ENCODE results near the gene PLXNB1. TPM values are rescaled to one million over a fixed set of nuclear protein-coding genes. Genes with fewer than 3 reads are reported as not detected.
A peak's percentile ranks its signal among the peaks of the same experiment; 100 is the strongest.

The PLXNB1 gene
- total RNA-seq: 160 TPM

GRCh38 chr3:48429960-48430707, at the start of gene PLXNB1:
PLXNB1 (minus strand) TSS chr3:48430086; CDS start chr3:48424611, 5,475 bp downstream.
- H3K4me1 ChIP-seq: peaks cover 12 to 26% of the 10 kb centered on the region in 2 donors
- H3K4me3 ChIP-seq: peak within 1 kb of the TSS; percentile 79 to 94
- no peak for TF ChIP-seq CTCF (IDR thresholded peaks at IDR 0.05)
- intact Hi-C loops (cut with DNase I): loop anchor here (1.0 kb wide), 1 partner anchor 28 kb away; no protein-coding TSS in a partner anchor
- no peaks in the 10 kb centered on the region for H3K27me3 ChIP-seq
- peak in 1 of 2 donors; percentile 91 for DNase-seq (ENCODE audit: low spot score in 2 of 2)
- H3K27ac ChIP-seq: peak within 1 kb of the TSS; percentile 95 to 98
- peaks cover 0 to 11% of the 10 kb centered on the region in 2 donors for H3K36me3 ChIP-seq
- H3K9me3 ChIP-seq: no peaks in the 10 kb centered on the region

GRCh38 chr3:48478626-48479555, 49.0 kb upstream of the PLXNB1 start:
- TF ChIP-seq CTCF (IDR thresholded peaks at IDR 0.05): no peak
- Histone ChIP-seq H3K4me3 (no peak overlapping the region), H3K4me1 (no peaks in the 10 kb centered on the region), H3K36me3 (peaks cover 6 to 11% of the 10 kb centered on the region in 2 donors), H3K27me3 (no peaks in the 10 kb centered on the region), H3K9me3 (no peaks in the 10 kb centered on the region), H3K27ac (no peak overlapping the region)
- intact Hi-C loops (cut with DNase I): loop anchor here (10.0 kb wide), 1 partner anchor 156 kb away; the partner anchor contains the start of gene SLC26A6
- DNase-seq (ENCODE audit: low spot score in 2 of 2): no peak

GRCh38 chr3:48477959-48478520, 48.2 kb upstream of the PLXNB1 start:
- intact Hi-C loops (cut with DNase I): loop anchor here (10.0 kb wide), 1 partner anchor 157 kb away; the partner anchor contains the start of gene SLC26A6
- Histone ChIP-seq H3K27me3 (no peaks in the 10 kb centered on the region), H3K36me3 (peaks cover 6 to 11% of the 10 kb centered on the region in 2 donors), H3K9me3 (no peaks in the 10 kb centered on the region), H3K4me1 (peaks cover 0 to 6% of the 10 kb centered on the region in 2 donors), H3K4me3 (no peak overlapping the region), H3K27ac (no peak overlapping the region)
- no peak for TF ChIP-seq CTCF (IDR thresholded peaks at IDR 0.05)
- DNase-seq (ENCODE audit: low spot score in 2 of 2): no peak

GRCh38 chr3:48476426-48477053, 46.7 kb upstream of the PLXNB1 start:
- no peak overlapping the region for H3K4me3 ChIP-seq
- no peak overlapping the region for H3K27ac ChIP-seq
- intact Hi-C loops (cut with DNase I): loop anchor here (10.0 kb wide), 1 partner anchor 158 kb away; the partner anchor contains the start of gene SLC26A6
- no peak for TF ChIP-seq CTCF (IDR thresholded peaks at IDR 0.05)
- H3K36me3 ChIP-seq: peaks cover 6 to 11% of the 10 kb centered on the region in 2 donors
- no peaks in the 10 kb centered on the region for H3K27me3 ChIP-seq
- H3K4me1 ChIP-seq: peaks cover 0 to 10% of the 10 kb centered on the region in 2 donors
- H3K9me3 ChIP-seq: no peaks in the 10 kb centered on the region
- no peak for DNase-seq (ENCODE audit: low spot score in 2 of 2)

GRCh38 chr3:48475188-48475587, 45.3 kb upstream of the PLXNB1 start:
- no peak for TF ChIP-seq CTCF (IDR thresholded peaks at IDR 0.05)
- no peak overlapping the region for H3K27ac ChIP-seq
- no peaks in the 10 kb centered on the region for H3K27me3 ChIP-seq
- peaks cover 2 to 19% of the 10 kb centered on the region in 2 donors for H3K4me1 ChIP-seq
- no peak overlapping the region for H3K4me3 ChIP-seq
- no peak for DNase-seq (ENCODE audit: low spot score in 2 of 2)
- no peaks in the 10 kb centered on the region for H3K9me3 ChIP-seq
- intact Hi-C loops (cut with DNase I): loop anchor here (10.0 kb wide), 1 partner anchor 160 kb away; the partner anchor contains the start of gene SLC26A6
- peaks cover 6 to 11% of the 10 kb centered on the region in 2 donors for H3K36me3 ChIP-seq

Data from ascending aorta (tissue), 2 donors.